RWPE2 (cell line): ENCODE measurements around the gene CRADD.

Experiments used
- ATAC-seq: fragments of 200-7000 bp; cut with Tn5 transposase; 3 replicates; pipeline ENCODE4 v1.9.1; 2021; ENCODE audit warnings: low read depth
- DNase-seq: peaks from one replicate; pipeline ENCODE4 v3.0.0-alpha.2; 2020; ENCODE audit warnings: low spot score
- H3K27ac ChIP-seq: fragments of 450-650 bp; 2 replicates; pipeline ENCODE4 v1.5.1; 2017; ENCODE audit warnings: mild to moderate bottlenecking; ENCODE audit not compliant: poor library complexity, severe bottlenecking
- H3K27me3 ChIP-seq: fragments of 250-450 bp; sonication (Bioruptor Pico); 2 replicates; pipeline ENCODE4 v1.5.1; 2021; ENCODE audit warnings: mild to moderate bottlenecking, moderate library complexity; ENCODE audit not compliant: insufficient read depth, poor library complexity, severe bottlenecking
- H3K36me3 ChIP-seq: fragments of 250-450 bp; sonication (Bioruptor Pico); 2 replicates; pipeline ENCODE4 v1.5.1; 2020; ENCODE audit warnings: low read depth, mild to moderate bottlenecking, moderate library complexity
- H3K4me1 ChIP-seq: fragments of 250-450 bp; sonication (Bioruptor Pico); 2 replicates; pipeline ENCODE4 v1.5.1; 2021; ENCODE audit warnings: mild to moderate bottlenecking, moderate library complexity; ENCODE audit not compliant: insufficient read depth, poor library complexity, severe bottlenecking
- H3K4me3 ChIP-seq: fragments of 250-450 bp; sonication (Bioruptor Pico); 2 replicates; pipeline ENCODE4 v1.5.1; 2021; ENCODE audit warnings: mild to moderate bottlenecking, moderate library complexity; ENCODE audit not compliant: severe bottlenecking
- H3K9me3 ChIP-seq: fragments of 250-450 bp; sonication (Bioruptor Pico); 2 replicates; pipeline ENCODE4 v1.5.1; 2021; ENCODE audit warnings: mild to moderate bottlenecking, moderate library complexity; ENCODE audit not compliant: severe bottlenecking
- CTCF ChIP-seq: fragments of 450-650 bp; IDR thresholded peaks from one replicate; pipeline ENCODE4 v1.5.1; 2017; ENCODE audit warnings: mild to moderate bottlenecking, moderate library complexity; ENCODE audit not compliant: poor library complexity, severe bottlenecking

CRADD gene

GRCh38 chr12:93818488-93819049 lies 141.4 kb downstream of the CRADD start:
- DNase-seq, result no peak
- TF ChIP-seq CTCF, result no peak
- Histone ChIP-seq H3K36me3 (no peaks in the 10 kb centered on the region), H3K9me3 (no peaks in the 10 kb centered on the region), H3K4me3 (no peak overlapping the region), H3K27me3 (no peaks in the 10 kb centered on the region), H3K4me1 (no peaks in the 10 kb centered on the region), H3K27ac (no peak overlapping the region)
- ATAC-seq, result no peak

GRCh38 chr12:93819050-93819491 lies 141.9 kb downstream of the CRADD start:
- no peak overlapping the region for H3K4me3 ChIP-seq
- no peaks in the 10 kb centered on the region for H3K27me3 ChIP-seq
- ATAC-seq, result no peak
- no peak for TF ChIP-seq CTCF
- H3K36me3 ChIP-seq, result no peaks in the 10 kb centered on the region
- no peaks in the 10 kb centered on the region for H3K9me3 ChIP-seq
- no peak overlapping the region for H3K27ac ChIP-seq
- H3K4me1 ChIP-seq, result no peaks in the 10 kb centered on the region
- DNase-seq, result no peak

GRCh38 chr12:93823616-93824391 lies 146.6 kb downstream of the CRADD start:
- Histone ChIP-seq H3K36me3 (no peaks in the 10 kb centered on the region), H3K27me3 (no peaks in the 10 kb centered on the region), H3K4me1 (no peaks in the 10 kb centered on the region), H3K27ac (no peak overlapping the region), H3K9me3 (no peaks in the 10 kb centered on the region), H3K4me3 (no peak overlapping the region)
- DNase-seq, result no peak
- TF ChIP-seq CTCF, result no peak
- ATAC-seq, result no peak

GRCh38 chr12:93824514-93825500 lies 147.6 kb downstream of the CRADD start:
- no peak for ATAC-seq
- no peaks in the 10 kb centered on the region for H3K27me3 ChIP-seq
- no peaks in the 10 kb centered on the region for H3K9me3 ChIP-seq
- no peaks in the 10 kb centered on the region for H3K4me1 ChIP-seq
- H3K27ac ChIP-seq, result no peak overlapping the region
- DNase-seq, result no peak
- TF ChIP-seq CTCF, result no peak
- no peak overlapping the region for H3K4me3 ChIP-seq
- no peaks in the 10 kb centered on the region for H3K36me3 ChIP-seq
